Smooth muscle cell (in vitro differentiated cells): ENCODE measurements around the gene RPN2. TPM values are rescaled to one million over a fixed set of nuclear protein-coding genes. Genes with fewer than 3 reads are reported as not detected.
A peak's percentile ranks its signal among the peaks of the same experiment; 100 is the strongest.

ENCODE experiments used
- DNase-seq: peaks from one replicate; lab custom pipeline; 2025; ENCODE audit not compliant: unreplicated experiment; lab: John Stamatoyannopoulos, UW
- H2AFZ ChIP-seq: fragments of 200-600 bp; sonication (generic); 2 replicates; pipeline ENCODE4 v1.6.0; 2016; ENCODE audit warnings: antibody characterized with exemption, low read depth, mild to moderate bottlenecking
- H3F3A ChIP-seq: fragments of 200-600 bp; sonication (generic); 2 replicates; pipeline ENCODE4 v1.6.0; 2017; ENCODE audit warnings: antibody characterized with exemption, low read depth
- H3K27ac ChIP-seq: fragments of 200-600 bp; sonication (generic); 2 replicates; pipeline ENCODE4 v1.5.1; 2016; ENCODE audit warnings: low read depth, mild to moderate bottlenecking
- H3K27me3 ChIP-seq: fragments of 200-600 bp; sonication (generic); 2 replicates; pipeline ENCODE4 v1.6.1; 2016; ENCODE audit warnings: low read depth, mild to moderate bottlenecking
- H3K36me3 ChIP-seq: fragments of 200-600 bp; sonication (generic); 2 replicates; pipeline ENCODE4 v1.5.1; 2016; ENCODE audit warnings: low read depth
- H3K4me1 ChIP-seq: fragments of 200-600 bp; sonication (generic); 2 replicates; pipeline ENCODE4 v1.5.1; 2016; ENCODE audit warnings: low read depth
- H3K4me2 ChIP-seq: fragments of 200-600 bp; sonication (generic); 2 replicates; pipeline ENCODE4 v1.6.0; 2016; ENCODE audit warnings: mild to moderate bottlenecking
- H3K4me3 ChIP-seq: fragments of 200-600 bp; sonication (generic); 2 replicates; pipeline ENCODE4 v1.5.1; 2016; ENCODE audit warnings: mild to moderate bottlenecking
- H3K79me2 ChIP-seq: fragments of 200-600 bp; sonication (generic); 2 replicates; pipeline ENCODE4 v1.6.0; 2016; ENCODE audit warnings: low read depth, mild to moderate bottlenecking
- H3K9ac ChIP-seq: fragments of 200-600 bp; sonication (generic); 2 replicates; pipeline ENCODE4 v1.6.0; 2016; ENCODE audit warnings: low read depth
- H3K9me3 ChIP-seq: fragments of 200-600 bp; sonication (generic); replicated peaks from 2 replicates; pipeline ENCODE4 v1.5.1; 2016; ENCODE audit warnings: low read depth
- H4K20me1 ChIP-seq: fragments of 200-600 bp; sonication (generic); 2 replicates; pipeline ENCODE4 v1.6.0; 2016; ENCODE audit warnings: low read depth
- CTCF ChIP-seq: fragments of 200-600 bp; sonication (generic); IDR thresholded peaks from 2 replicates; pipeline ENCODE4 v1.5.1; 2017; ENCODE audit warnings: borderline replicate concordance, mild to moderate bottlenecking, antibody characterized with exemption; ENCODE audit not compliant: insufficient read depth, poor library complexity, severe bottlenecking
- WGBS: methylation state at CpG from one replicate; pipeline ENCODE4 v1.1.7; 2016; ENCODE audit warnings: low lambda C conversion rate; 5-methylcytosine and 5-hydroxymethylcytosine counted together
- polyA plus RNA-seq: library from polyadenylated mRNA; unstranded; fragments of >200 nt; fragmentation: Nextera tagmentation; extraction: Ambion mirVana; gene quantifications from 2 replicates; pipeline ENCODE4 v1.2.1, GENCODE V29; 2016
- total RNA-seq: library from RNA; depleted of rRNA; stranded (reverse); fragments of >200 nt; gene quantifications from 2 replicates; pipeline ENCODE4 v1.2.3, GENCODE V29; 2014

The RPN2 gene
- total and polyA plus RNA-seq, 2 experiments from 2014 or later: 325 to 372 TPM

GRCh38 chr20:37198932-37199660, 20.0 kb downstream of the RPN2 start:
- H3K4me3 ChIP-seq: no peak overlapping the region
- no peak for DNase-seq
- no peak overlapping the region for H3K4me2 ChIP-seq
- no peak overlapping the region for H3K9ac ChIP-seq
- H3K27ac ChIP-seq: no peak overlapping the region
- no peaks in the 10 kb centered on the region for H3K36me3 ChIP-seq
- WGBS: 91% methylated on average over 16 of the region's 16 CpGs
- peaks cover 22% of the 10 kb centered on the region for H3K4me1 ChIP-seq
- H3K79me2 ChIP-seq: peaks cover 54% of the 10 kb centered on the region
- TF ChIP-seq CTCF: no peak
- H3K27me3 ChIP-seq: no peaks in the 10 kb centered on the region
- no peaks in the 10 kb centered on the region for H3K9me3 ChIP-seq
- peaks cover 89% of the 10 kb centered on the region for H4K20me1 ChIP-seq
- H3F3A ChIP-seq: peaks cover 25% of the 10 kb centered on the region
- H2AFZ ChIP-seq: no peak overlapping the region

- H3K79me2 ChIP-seq: peaks cover 45% of the 10 kb centered on the region
- H2AFZ ChIP-seq: no peak overlapping the region
- no peaks in the 10 kb centered on the region for H3K27me3 ChIP-seq
- no peak overlapping the region for H3K4me3 ChIP-seq
- TF ChIP-seq CTCF: no peak
- peaks cover 88% of the 10 kb centered on the region for H4K20me1 ChIP-seq
- H3K4me1 ChIP-seq: peaks cover 20% of the 10 kb centered on the region
- H3K9me3 ChIP-seq: no peaks in the 10 kb centered on the region
- H3F3A ChIP-seq: peaks cover 16% of the 10 kb centered on the region
- no peak overlapping the region for H3K9ac ChIP-seq
- H3K27ac ChIP-seq: peak overlapping the region; percentile 94
- no peak for DNase-seq
- H3K4me2 ChIP-seq: no peak overlapping the region
- WGBS: 97% methylated on average over 4 of the region's 4 CpGs
- H3K36me3 ChIP-seq: peaks cover 3% of the 10 kb centered on the region
These were observed 21.2 kb downstream of the RPN2 start for GRCh38 chr20:37200376-37200775.

GRCh38 chr20:37200926-37201826, 22.0 kb downstream of the RPN2 start:
- H3K27ac ChIP-seq: peak overlapping the region; percentile 94
- H3K9me3 ChIP-seq: no peaks in the 10 kb centered on the region
- peak overlapping the region; percentile 78 for H3K4me2 ChIP-seq
- H3K36me3 ChIP-seq: peaks cover 4% of the 10 kb centered on the region
- WGBS: 93% methylated on average over 13 of the region's 13 CpGs
- no peak overlapping the region for H2AFZ ChIP-seq
- H3K9ac ChIP-seq: peak overlapping the region; percentile 74
- H3F3A ChIP-seq: peaks cover 15% of the 10 kb centered on the region
- DNase-seq: no peak
- no peaks in the 10 kb centered on the region for H3K27me3 ChIP-seq
- no peak overlapping the region for H3K4me3 ChIP-seq
- peaks cover 26% of the 10 kb centered on the region for H3K4me1 ChIP-seq
- no peak for TF ChIP-seq CTCF
- H4K20me1 ChIP-seq: peaks cover 87% of the 10 kb centered on the region
- H3K79me2 ChIP-seq: peaks cover 40% of the 10 kb centered on the region
